Peyer's patch (tissue), 4 donors: Measurements from ENCODE around the gene DGKI.

Experiments
- CTCF ChIP-seq, 6 experiments: fragments of 450-650 bp in 4 of 6; fragments of 200-600 bp in 2 of 6; sonication (generic) in 1 of 6; IDR thresholded peaks; one replicate each; pipeline ENCODE4 v1.5.1; 2017 to 2019; ENCODE audit warnings: antibody characterized with exemption in 6 of 6, mild to moderate bottlenecking in 3 of 6, moderate library complexity in 1 of 6
- POLR2A ChIP-seq, 2 donors: fragments of 450-650 bp; IDR thresholded peaks; one replicate each; pipeline ENCODE4 v1.5.1; 2017; ENCODE audit warnings: antibody characterized with exemption in 2 of 2, mild to moderate bottlenecking in 2 of 2, moderate library complexity in 2 of 2

GRCh38 chr7:137445268-137445667 is 401.5 kb downstream of the DGKI start:
- no peak for TF ChIP-seq POLR2A (IDR thresholded peaks at IDR 0.05)
- no peak for TF ChIP-seq CTCF (IDR thresholded peaks at IDR 0.05)
